Endothelial cell (in vitro differentiated cells): ENCODE measurements around the gene FGL2. TPM values are rescaled to one million over a fixed set of nuclear protein-coding genes. Genes with fewer than 3 reads are reported as not detected.
"Not testable (repeated sequence)": the region's sequence is repeated elsewhere in the genome, so short reads cannot be mapped to it uniquely, and the experiment has no call there.

Experiments used
- DNase-seq: peaks from one replicate; pipeline ENCODE4 v3.0.0; 2021; ENCODE audit warnings: low spot score
- H3K27ac Mint-ChIP-seq: one replicate; pipeline ENCODE4 v1.8.0; 2021; ENCODE audit warnings: mixed read lengths, inconsistent platforms; ENCODE audit not compliant: unreplicated experiment
- H3K27me3 Mint-ChIP-seq: one replicate; pipeline ENCODE4 v1.8.0; 2021; ENCODE audit warnings: mild to moderate bottlenecking, moderate library complexity, mixed read lengths, inconsistent platforms; ENCODE audit not compliant: unreplicated experiment
- H3K36me3 Mint-ChIP-seq: one replicate; pipeline ENCODE4 v1.8.0; 2021; ENCODE audit warnings: mild to moderate bottlenecking, low read depth, mixed read lengths, inconsistent platforms; ENCODE audit not compliant: unreplicated experiment
- H3K4me1 Mint-ChIP-seq: one replicate; pipeline ENCODE4 v1.8.0; 2021; ENCODE audit warnings: mild to moderate bottlenecking, mixed read lengths, inconsistent platforms; ENCODE audit not compliant: unreplicated experiment
- H3K4me3 Mint-ChIP-seq: one replicate; pipeline ENCODE4 v1.8.0; 2021; ENCODE audit warnings: mild to moderate bottlenecking, mixed read lengths, inconsistent platforms; ENCODE audit not compliant: unreplicated experiment
- H3K9me3 Mint-ChIP-seq: one replicate; pipeline ENCODE4 v1.8.0; 2021; ENCODE audit warnings: mixed read lengths, inconsistent platforms; ENCODE audit not compliant: unreplicated experiment
- CTCF ChIP-seq: fragments of 200-600 bp; sonication (generic); IDR thresholded peaks from one replicate; pipeline ENCODE4 v1.5.0; 2021; ENCODE audit warnings: antibody characterized with exemption; ENCODE audit not compliant: unreplicated experiment
- total RNA-seq: library from RNA; stranded (reverse); fragmentation: NEBNext Ultra II Directional; extraction: Animal tissue kit (Norgen Biotek cat#: 25700); gene quantifications from one replicate; pipeline ENCODE4 v1.2.1, GENCODE V29; 2021; ENCODE audit not compliant: unreplicated experiment

FGL2 gene
- total RNA-seq, 1 donor from 2014 or later: not detected

DNA sequence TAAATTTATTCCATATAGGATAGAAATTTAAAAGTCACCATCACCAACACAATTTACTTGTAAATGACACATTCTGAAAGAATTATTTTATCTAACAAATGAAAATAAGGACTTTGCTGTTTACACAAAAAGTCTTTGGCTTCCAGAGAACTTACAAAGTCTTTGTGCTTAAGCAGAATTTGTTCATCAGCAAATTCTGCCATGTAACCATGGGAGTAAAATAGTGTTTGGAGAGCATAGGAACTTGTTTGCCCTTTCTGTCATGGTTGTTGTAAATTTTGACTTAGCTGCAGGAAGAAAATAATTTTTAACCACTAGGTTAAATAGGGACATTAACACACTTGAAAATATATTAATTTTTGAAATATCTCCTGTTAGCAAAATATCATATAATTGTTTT lies 15.2 kb downstream of the FGL2 start:
- H3K4me1 Mint-ChIP-seq: peaks cover 8% of the 10 kb centered on the region
- H3K27ac Mint-ChIP-seq: no peak overlapping the region
- no peaks in the 10 kb centered on the region for H3K27me3 Mint-ChIP-seq
- no peak for TF ChIP-seq CTCF
- no peaks in the 10 kb centered on the region for H3K9me3 Mint-ChIP-seq
- H3K4me3 Mint-ChIP-seq: no peak overlapping the region
- H3K36me3 Mint-ChIP-seq: no peaks in the 10 kb centered on the region
- no peak for DNase-seq

GRCh38 chr7:77182261-77182660 lies 17.4 kb downstream of the FGL2 start:
- no peak for DNase-seq
- TF ChIP-seq CTCF: no peak
- Mint-ChIP-seq H3K9me3 (no peaks in the 10 kb centered on the region), H3K27ac (no peak overlapping the region), H3K27me3 (no peaks in the 10 kb centered on the region), H3K4me3 (no peak overlapping the region), H3K4me1 (peaks cover 8% of the 10 kb centered on the region), H3K36me3 (no peaks in the 10 kb centered on the region)

- TF ChIP-seq CTCF: no peak
- H3K27me3 Mint-ChIP-seq: no peaks in the 10 kb centered on the region
- no peaks in the 10 kb centered on the region for H3K9me3 Mint-ChIP-seq
- H3K36me3 Mint-ChIP-seq: no peaks in the 10 kb centered on the region
- DNase-seq: no peak
- no peak overlapping the region for H3K4me3 Mint-ChIP-seq
- peaks cover 8% of the 10 kb centered on the region for H3K4me1 Mint-ChIP-seq
- no peak overlapping the region for H3K27ac Mint-ChIP-seq
Observed at GRCh38 chr7:77181734-77182133, 17.9 kb downstream of the FGL2 start.

- Mint-ChIP-seq H3K9me3 (no peaks in the 10 kb centered on the region), H3K4me1 (peaks cover 8% of the 10 kb centered on the region), H3K27me3 (no peaks in the 10 kb centered on the region), H3K36me3 (no peaks in the 10 kb centered on the region), H3K4me3 (no peak overlapping the region), H3K27ac (no peak overlapping the region)
- TF ChIP-seq CTCF: no peak
- no peak for DNase-seq
Observed at GRCh38 chr7:77181015-77181595, 18.5 kb downstream of the FGL2 start.

DNA sequence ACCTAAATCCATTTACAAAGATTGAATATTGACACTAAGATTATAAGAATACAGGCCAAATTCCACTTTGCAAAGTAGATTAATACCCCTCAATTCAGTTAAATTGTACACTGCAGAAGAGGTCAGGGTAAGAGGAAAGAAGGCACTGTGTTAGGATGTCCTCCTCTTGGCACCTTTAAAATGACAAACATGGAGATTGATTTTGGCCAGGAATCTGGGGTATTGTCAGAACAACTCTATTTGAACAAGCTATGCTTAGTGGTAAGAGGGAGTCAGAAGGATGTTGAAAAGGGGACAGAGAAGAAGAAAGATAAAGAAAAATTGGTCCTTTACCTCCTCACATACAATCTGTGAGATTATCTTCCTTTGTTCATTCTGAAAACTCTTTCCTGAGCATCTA lies 21.6 kb downstream of the FGL2 start:
- DNase-seq, H3K36me3 Mint-ChIP-seq, H3K4me3 Mint-ChIP-seq, H3K9me3 Mint-ChIP-seq, H3K27ac Mint-ChIP-seq, H3K27me3 Mint-ChIP-seq, H3K4me1 Mint-ChIP-seq: not testable (repeated sequence)

DNA sequence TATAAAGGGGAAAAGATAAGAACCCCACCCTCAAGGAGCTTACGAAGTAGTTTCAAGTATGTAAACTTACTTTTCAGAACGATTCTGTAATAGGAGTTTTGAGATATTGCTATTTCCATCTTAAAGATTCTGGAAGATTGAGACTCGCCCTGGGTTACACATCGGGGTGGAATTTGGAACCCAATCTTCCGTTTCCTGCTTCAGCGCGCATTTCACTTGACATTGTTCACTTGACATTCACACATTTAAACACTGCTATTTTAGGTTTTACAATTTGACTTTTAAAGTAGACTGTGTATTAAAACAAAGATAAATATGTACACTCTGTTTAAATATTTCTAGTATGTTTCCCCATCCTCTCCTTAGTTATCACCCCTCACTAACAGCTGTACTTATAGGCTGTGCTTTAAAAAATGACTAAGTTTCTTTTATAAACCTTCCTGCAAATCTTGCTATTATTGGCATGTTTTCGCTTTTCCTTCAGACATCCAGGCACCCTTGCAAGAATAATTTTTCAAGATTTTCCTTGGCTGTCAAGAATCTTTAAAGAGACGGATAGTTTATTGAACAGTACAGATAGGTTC lies 22.2 kb downstream of the FGL2 start:
- not testable (repeated sequence) for H3K27ac Mint-ChIP-seq, H3K4me1 Mint-ChIP-seq, H3K4me3 Mint-ChIP-seq, H3K9me3 Mint-ChIP-seq, H3K27me3 Mint-ChIP-seq, H3K36me3 Mint-ChIP-seq, DNase-seq

DNA sequence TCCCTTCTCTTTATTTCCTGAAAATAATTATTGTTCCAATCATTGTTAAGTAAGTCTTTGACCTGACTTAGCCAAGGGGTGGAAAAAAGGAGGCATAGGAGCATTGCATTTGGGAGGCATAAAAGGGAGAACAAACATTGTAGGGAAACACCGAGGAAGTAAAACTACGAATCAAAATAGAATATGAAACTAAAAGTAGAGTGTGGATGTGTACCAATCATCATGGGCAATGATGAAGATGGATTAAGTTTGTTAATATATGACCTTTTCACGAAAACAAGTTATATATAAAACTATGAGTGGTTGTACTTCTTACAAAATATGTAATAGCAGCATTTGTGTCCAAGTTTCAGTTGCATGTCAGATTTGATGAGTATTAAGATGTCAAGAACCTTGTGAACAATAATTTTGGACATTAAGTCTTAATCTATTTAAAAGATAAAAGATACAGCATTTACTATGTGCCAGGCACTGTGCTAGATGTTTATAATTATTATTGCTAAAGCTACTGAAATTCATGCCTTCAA lies 24.3 kb downstream of the FGL2 start:
- H3K27ac Mint-ChIP-seq, H3K27me3 Mint-ChIP-seq, DNase-seq, H3K36me3 Mint-ChIP-seq, H3K4me3 Mint-ChIP-seq, H3K9me3 Mint-ChIP-seq, H3K4me1 Mint-ChIP-seq: not testable (repeated sequence)

- H3K27ac Mint-ChIP-seq, H3K27me3 Mint-ChIP-seq, DNase-seq, H3K36me3 Mint-ChIP-seq, H3K4me1 Mint-ChIP-seq, H3K9me3 Mint-ChIP-seq, H3K4me3 Mint-ChIP-seq: not testable (repeated sequence)
Observed at GRCh38 chr7:77174418-77174817, 25.2 kb downstream of the FGL2 start.
